Adrenal gland (tissue), 12 donors: Measurements from ENCODE around the gene POLD3. TPM values are rescaled to one million over a fixed set of nuclear protein-coding genes. Genes with fewer than 3 reads are reported as not detected.

ENCODE experiments used
- DNase-seq, 7 donors: peaks; one replicate each; pipeline ENCODE4 v3.0.0-alpha.2; 2019 to 2020
- H3K27ac ChIP-seq, 5 donors: fragments of 200-600 bp; sonication (generic) in 4 of 5; 1 replicate in 3 of 5; 2 replicates in 2 of 5; pipeline versions ENCODE4 v1.5.1 to v1.8.0; 2016 to 2020; ENCODE audit warnings: mild to moderate bottlenecking in 1 of 5
- H3K27me3 ChIP-seq: fragments of 200-600 bp; 2 replicates; pipeline ENCODE4 v1.8.0; 2021
- H3K36me3 ChIP-seq, 2 donors: fragments of 200-600 bp; replicated peaks in 1 of 2; 1 replicate in 1 of 2; 2 replicates in 1 of 2; pipeline versions ENCODE4 v1.5.1 to v1.8.0; 2018 to 2022
- H3K4me1 ChIP-seq, 2 donors: fragments of 200-600 bp; replicated peaks in 1 of 2; 1 replicate in 1 of 2; 2 replicates in 1 of 2; pipeline versions ENCODE4 v1.5.1 to v1.8.0; 2018 to 2021
- H3K4me3 ChIP-seq, 4 donors: fragments of 200-600 bp; sonication (generic) in 3 of 4; one replicate each; pipeline ENCODE4 v1.5.1; 2016 to 2018
- H3K9me3 ChIP-seq, 3 donors: fragments of 200-600 bp; sonication (generic) in 1 of 3; replicated peaks in 1 of 3; 1 replicate in 2 of 3; 2 replicates in 1 of 3; pipeline versions ENCODE4 v1.5.1 to v1.8.0; 2016 to 2021
- POLR2A ChIP-seq, 2 donors: fragments of 450-650 bp; IDR thresholded peaks; one replicate each; pipeline ENCODE4 v1.6.1; 2017; ENCODE audit warnings: antibody characterized with exemption in 2 of 2, mild to moderate bottlenecking in 2 of 2, moderate library complexity in 1 of 2
- WGBS, 4 donors: extraction: QIAGEN DNeasy Blood & Tissue Kit in 2 of 4; methylation state at CpG; one replicate each; pipeline versions ENCODE4 v1.1.5 to v1.1.7; 2013 to 2017; 5-methylcytosine and 5-hydroxymethylcytosine counted together
- intact Hi-C, 2 donors: fragments of 100-400 bp; cut with DNase I; formaldehyde crosslinking; loops; one replicate each; pipeline versions ENCODE4 v1.14.1 to v1.15.0; 2022 to 2023
- polyA plus RNA-seq, 3 donors: library from polyadenylated mRNA; stranded (reverse); fragments of 200-250 nt in 2 of 3; fragments of 350-450 nt in 1 of 3; fragmentation: Illumina TruSeq in 1 of 3; extraction: RNeasy Lipid Tissue Mini Kit (QIAGEN cat#74804) in 1 of 3; gene quantifications; one replicate each; pipeline ENCODE4 v1.2.3, GENCODE V29; 2013 to 2014
- total RNA-seq, 9 donors: library from RNA; depleted of rRNA in 4 of 9; stranded (reverse); fragments of >200 nt in 4 of 9; fragments of 120-200 nt in 1 of 9; fragmentation: NEBNext Ultra II Directional in 1 of 9; extraction: Animal tissue kit (Norgen Biotek cat#: 25700) in 1 of 9; gene quantifications; one replicate each; pipeline versions ENCODE4 v1.1.0 to v1.2.4, GENCODE V29; 2013 to 2023
- TF ChIP-seq, protein P1 (sequence below), 6 experiments: fragments of 450-650 bp in 4 of 6; fragments of 200-600 bp in 2 of 6; sonication (generic) in 1 of 6; IDR thresholded peaks; 1 replicate in 5 of 6; 2 replicates in 1 of 6; pipeline versions ENCODE4 v1.5.1 to v1.8.0; 2016 to 2021; ENCODE audit warnings: antibody characterized with exemption in 6 of 6, mild to moderate bottlenecking in 2 of 6, moderate library complexity in 1 of 6
- donor health status: healthy with polysubstance abuse.
- donor health status: Bipolar disorder and iron deficiency.
- donor health status: DM: yes; HTN: yes; CAD: no.
- donor health status: DM: no; HTN: no; CAD: no.
- donor health status: DM: no; HTN: no; CAD: no.
- donor health status: DM: yes; HTN: yes; CAD: no.

The POLD3 gene
- total and polyA plus RNA-seq, 12 donors = 3.5 to 14.5 (median 9.7) TPM

DNA sequence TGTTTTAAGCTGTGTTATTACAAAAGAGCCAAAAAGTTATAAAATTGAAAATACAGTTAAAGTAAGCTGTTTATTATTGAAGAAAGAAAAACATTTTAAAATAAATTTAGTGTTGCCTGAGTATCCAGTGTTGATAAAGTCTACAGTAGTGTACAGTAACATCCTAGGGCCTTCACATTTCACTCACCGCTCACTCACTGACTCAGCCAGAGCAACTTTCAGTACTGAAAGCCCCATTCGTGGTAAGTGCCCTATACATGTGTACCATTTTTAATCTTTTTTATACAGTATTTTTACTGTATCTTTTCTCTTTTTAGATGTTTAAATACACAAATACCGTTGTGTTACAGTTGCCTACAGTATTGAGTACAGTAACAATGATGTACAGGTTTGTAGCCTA lies 35.0 kb downstream of the POLD3 start:
- 89 to 95% (median 92%) methylated on average over 3 of the region's 3 CpGs for WGBS, 4 donors
- H3K27ac ChIP-seq = no peak overlapping the region
- TF ChIP-seq POLR2A (IDR thresholded peaks at IDR 0.05) = no peak
- TF ChIP-seq, protein P1, sequence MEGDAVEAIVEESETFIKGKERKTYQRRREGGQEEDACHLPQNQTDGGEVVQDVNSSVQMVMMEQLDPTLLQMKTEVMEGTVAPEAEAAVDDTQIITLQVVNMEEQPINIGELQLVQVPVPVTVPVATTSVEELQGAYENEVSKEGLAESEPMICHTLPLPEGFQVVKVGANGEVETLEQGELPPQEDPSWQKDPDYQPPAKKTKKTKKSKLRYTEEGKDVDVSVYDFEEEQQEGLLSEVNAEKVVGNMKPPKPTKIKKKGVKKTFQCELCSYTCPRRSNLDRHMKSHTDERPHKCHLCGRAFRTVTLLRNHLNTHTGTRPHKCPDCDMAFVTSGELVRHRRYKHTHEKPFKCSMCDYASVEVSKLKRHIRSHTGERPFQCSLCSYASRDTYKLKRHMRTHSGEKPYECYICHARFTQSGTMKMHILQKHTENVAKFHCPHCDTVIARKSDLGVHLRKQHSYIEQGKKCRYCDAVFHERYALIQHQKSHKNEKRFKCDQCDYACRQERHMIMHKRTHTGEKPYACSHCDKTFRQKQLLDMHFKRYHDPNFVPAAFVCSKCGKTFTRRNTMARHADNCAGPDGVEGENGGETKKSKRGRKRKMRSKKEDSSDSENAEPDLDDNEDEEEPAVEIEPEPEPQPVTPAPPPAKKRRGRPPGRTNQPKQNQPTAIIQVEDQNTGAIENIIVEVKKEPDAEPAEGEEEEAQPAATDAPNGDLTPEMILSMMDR (IDR thresholded peaks at IDR 0.05) = no peak
- no peaks in the 10 kb centered on the region for H3K4me1 ChIP-seq
- no peak overlapping the region for H3K4me3 ChIP-seq
- H3K9me3 ChIP-seq = no peaks in the 10 kb centered on the region
- no peaks in the 10 kb centered on the region for H3K27me3 ChIP-seq
- no peak for DNase-seq
- intact Hi-C loops = loop anchor here in 1 of 2 donors (10.0 kb wide), 1 partner anchor 97 kb away; no protein-coding TSS in a partner anchor
- no peaks in the 10 kb centered on the region for H3K36me3 ChIP-seq

GRCh38 chr11:74630043-74630442 lies 37.7 kb downstream of the POLD3 start:
- H3K9me3 ChIP-seq = no peaks in the 10 kb centered on the region
- no peak overlapping the region for H3K4me3 ChIP-seq
- no peak for TF ChIP-seq POLR2A (IDR thresholded peaks at IDR 0.05)
- TF ChIP-seq, protein P1 (IDR thresholded peaks at IDR 0.05) = no peak
- WGBS, 4 donors = 40 to 87% (median 84%) methylated on average over 2 of the region's 2 CpGs
- peaks cover 0 to 5% of the 10 kb centered on the region in 2 donors for H3K4me1 ChIP-seq
- H3K27me3 ChIP-seq = no peaks in the 10 kb centered on the region
- no peaks in the 10 kb centered on the region for H3K36me3 ChIP-seq
- intact Hi-C loops = no loop called here
- no peak for DNase-seq
- H3K27ac ChIP-seq = no peak overlapping the region

- no peak for TF ChIP-seq POLR2A (IDR thresholded peaks at IDR 0.05)
- TF ChIP-seq, protein P1 (IDR thresholded peaks at IDR 0.05) = no peak
- DNase-seq = no peak
- Histone ChIP-seq H3K9me3 (no peaks in the 10 kb centered on the region), H3K4me3 (no peak overlapping the region), H3K4me1 (peaks cover 0 to 5% of the 10 kb centered on the region in 2 donors), H3K27ac (no peak overlapping the region), H3K27me3 (no peaks in the 10 kb centered on the region), H3K36me3 (peaks cover 0 to 14% of the 10 kb centered on the region in 2 donors)
- 88 to 96% (median 91%) methylated on average over 5 of the region's 5 CpGs for WGBS, 4 donors
- intact Hi-C loops = no loop called here
Measured at GRCh38 chr11:74633406-74634393, 41.3 kb downstream of the POLD3 start.

DNA sequence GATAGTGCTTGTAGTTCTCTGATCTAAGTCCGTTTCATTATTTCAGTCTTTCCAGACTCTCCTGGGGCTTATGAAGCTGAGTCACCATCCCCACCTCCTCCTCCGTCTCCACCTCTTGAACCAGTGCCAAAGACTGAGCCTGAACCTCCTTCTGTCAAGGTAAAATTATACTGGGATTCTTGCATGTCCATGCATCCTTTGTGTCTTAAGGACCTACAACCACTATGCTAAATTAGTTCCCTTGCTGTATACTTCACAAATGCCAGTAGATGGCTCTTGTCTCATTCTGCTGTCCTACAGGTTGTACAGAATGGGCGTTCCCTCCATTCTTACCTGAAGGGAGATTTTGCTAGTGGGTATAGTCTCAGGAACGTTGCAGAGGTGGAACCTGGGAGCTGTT lies 42.2 kb downstream of the POLD3 start:
- Histone ChIP-seq H3K27ac (no peak overlapping the region), H3K9me3 (no peaks in the 10 kb centered on the region), H3K27me3 (no peaks in the 10 kb centered on the region), H3K4me1 (peaks cover 0 to 5% of the 10 kb centered on the region in 2 donors), H3K4me3 (no peak overlapping the region), H3K36me3 (peaks cover 0 to 14% of the 10 kb centered on the region in 2 donors)
- TF ChIP-seq POLR2A (IDR thresholded peaks at IDR 0.05) = no peak
- TF ChIP-seq, protein P1 (IDR thresholded peaks at IDR 0.05) = peak in 3 of 6 experiments; percentile 17 to 27 (median 18)
- DNase-seq = peak in 3 of 7 donors; percentile 8 to 36 (median 20)
- intact Hi-C loops = no loop called here
- 62 to 73% (median 67%) methylated on average over 4 of the region's 4 CpGs for WGBS, 4 donors
